Astrocyte (in vitro differentiated cells and primary cell): Measurements from ENCODE around the gene PAK6. TPM values are rescaled to one million over a fixed set of nuclear protein-coding genes. Genes with fewer than 3 reads are reported as not detected.

Source experiments
- DNase-seq: peaks from one replicate; pipeline ENCODE4 v3.0.0-alpha.2; 2010; ENCODE audit warnings: low read depth
- FAIRE-seq: peaks from 2 replicates; lab custom pipeline; 2011; peaks lifted over from hg19 to GRCh38; lab: Jason Lieb, UNC
- H2AFZ ChIP-seq: 2 replicates; pipeline ENCODE4 v1.6.0; 2012; ENCODE audit warnings: low read depth, low read length, inconsistent platforms
- H3K27ac ChIP-seq: 2 replicates; pipeline ENCODE4 v1.5.1; 2011; ENCODE audit warnings: low read depth, low read length, inconsistent platforms
- H3K27me3 ChIP-seq: 2 replicates; pipeline ENCODE4 v1.6.0; 2011; ENCODE audit warnings: low read length, inconsistent platforms; ENCODE audit not compliant: insufficient read depth
- H3K36me3 ChIP-seq: 2 replicates; pipeline ENCODE4 v1.5.1; 2011; ENCODE audit warnings: low read length, inconsistent platforms; ENCODE audit not compliant: insufficient read depth
- H3K4me1 ChIP-seq: 2 replicates; pipeline ENCODE4 v1.5.1; 2011; ENCODE audit warnings: low read length, inconsistent platforms; ENCODE audit not compliant: insufficient read depth
- H3K4me2 ChIP-seq: 2 replicates; pipeline ENCODE4 v1.6.0; 2012; ENCODE audit warnings: low read length, inconsistent platforms
- H3K4me3 ChIP-seq: 2 replicates; pipeline ENCODE4 v1.5.1; 2011; ENCODE audit warnings: low read depth, mild to moderate bottlenecking, low read length, inconsistent platforms; ENCODE audit not compliant: insufficient read depth
- H3K79me2 ChIP-seq: 2 replicates; pipeline ENCODE4 v1.6.0; 2012; ENCODE audit warnings: mild to moderate bottlenecking, low read length, inconsistent platforms; ENCODE audit not compliant: insufficient read depth
- H3K9ac ChIP-seq: 2 replicates; pipeline ENCODE4 v1.6.0; 2012; ENCODE audit warnings: mild to moderate bottlenecking, low read length, inconsistent platforms
- H3K9me3 ChIP-seq: 2 replicates; pipeline ENCODE4 v1.5.1; 2012; ENCODE audit warnings: low read depth, mild to moderate bottlenecking, low read length, inconsistent platforms; ENCODE audit not compliant: insufficient read depth
- H4K20me1 ChIP-seq: 2 replicates; pipeline ENCODE4 v1.6.0; 2012; ENCODE audit warnings: low read length, inconsistent platforms; ENCODE audit not compliant: insufficient read depth
- H3K27ac Mint-ChIP-seq: one replicate; pipeline ENCODE4 v1.8.0; 2021; ENCODE audit warnings: mild to moderate bottlenecking, mixed read lengths; ENCODE audit not compliant: unreplicated experiment
- H3K27me3 Mint-ChIP-seq: one replicate; pipeline ENCODE4 v1.8.0; 2021; ENCODE audit warnings: low read depth, mixed read lengths; ENCODE audit not compliant: unreplicated experiment
- H3K36me3 Mint-ChIP-seq: one replicate; pipeline ENCODE4 v1.8.0; 2021; ENCODE audit warnings: low read depth, mixed read lengths; ENCODE audit not compliant: unreplicated experiment
- H3K4me1 Mint-ChIP-seq: one replicate; pipeline ENCODE4 v1.8.0; 2021; ENCODE audit warnings: low read depth, mixed read lengths; ENCODE audit not compliant: unreplicated experiment
- H3K4me3 Mint-ChIP-seq: one replicate; pipeline ENCODE4 v1.8.0; 2021; ENCODE audit warnings: mild to moderate bottlenecking, moderate library complexity, mixed read lengths; ENCODE audit not compliant: unreplicated experiment
- H3K9me3 Mint-ChIP-seq: one replicate; pipeline ENCODE4 v1.8.0; 2021; ENCODE audit warnings: mild to moderate bottlenecking, mixed read lengths; ENCODE audit not compliant: unreplicated experiment
- EZH2 ChIP-seq: IDR thresholded peaks from 2 replicates; pipeline ENCODE4 v1.6.1; 2012; ENCODE audit warnings: mild to moderate bottlenecking, low read length, inconsistent platforms; ENCODE audit not compliant: insufficient read depth
- total RNA-seq: library from RNA; stranded (reverse); gene quantifications from 2 replicates; pipeline ENCODE4 v1.2.1, GENCODE V29; 2021
- TF ChIP-seq, protein P1 (sequence below): IDR thresholded peaks from 2 replicates; pipeline ENCODE4 v1.5.1; 2011; ENCODE audit warnings: low read depth, mild to moderate bottlenecking, inconsistent platforms, low read length, moderate library complexity; ENCODE audit not compliant: insufficient read depth

Gene PAK6
- total RNA-seq, 1 donor from 2014 or later = 1.1 TPM

DNA sequence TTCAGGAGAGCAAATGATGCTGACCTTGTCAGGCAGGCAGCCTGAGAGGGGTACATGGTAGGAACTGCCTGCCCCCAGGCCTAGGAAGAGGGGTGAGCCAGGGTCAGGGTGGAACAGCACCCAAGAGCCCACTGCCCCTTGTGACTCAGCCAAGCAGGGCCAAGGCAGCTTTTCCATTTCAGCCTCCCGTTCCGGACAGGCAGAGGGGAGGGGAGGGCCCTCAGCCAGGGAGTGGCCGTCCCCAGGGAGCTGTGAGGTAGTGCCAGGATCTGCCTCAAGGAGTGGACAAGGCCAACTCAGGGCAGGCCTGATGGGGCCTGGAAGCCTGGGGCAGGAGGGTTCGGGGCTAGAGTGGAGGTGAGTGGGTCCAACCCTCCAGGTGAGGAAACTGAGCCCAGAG is 49.1 kb downstream of the PAK6 start:
- DNase-seq = no peak
- Mint-ChIP-seq H3K27me3 (peaks cover 41% of the 10 kb centered on the region), H3K4me3 (no peak overlapping the region), H3K27ac (no peak overlapping the region), H3K36me3 (peaks cover 2% of the 10 kb centered on the region), H3K4me1 (peaks cover 18% of the 10 kb centered on the region), H3K9me3 (no peaks in the 10 kb centered on the region)
- no peak overlapping the region for H2AFZ ChIP-seq
- FAIRE-seq = no peak
- H3K4me2 ChIP-seq = no peak overlapping the region
- no peaks in the 10 kb centered on the region for H3K79me2 ChIP-seq
- H3K27me3 ChIP-seq = peaks cover 23% of the 10 kb centered on the region
- no peak overlapping the region for H3K4me3 ChIP-seq
- peaks cover 19% of the 10 kb centered on the region for H3K4me1 ChIP-seq
- no peaks in the 10 kb centered on the region for H3K9me3 ChIP-seq
- H3K9ac ChIP-seq = no peak overlapping the region
- no peaks in the 10 kb centered on the region for H4K20me1 ChIP-seq
- H3K36me3 ChIP-seq = no peaks in the 10 kb centered on the region
- no peak overlapping the region for H3K27ac ChIP-seq
- TF ChIP-seq EZH2 = no peak
- TF ChIP-seq, protein P1, sequence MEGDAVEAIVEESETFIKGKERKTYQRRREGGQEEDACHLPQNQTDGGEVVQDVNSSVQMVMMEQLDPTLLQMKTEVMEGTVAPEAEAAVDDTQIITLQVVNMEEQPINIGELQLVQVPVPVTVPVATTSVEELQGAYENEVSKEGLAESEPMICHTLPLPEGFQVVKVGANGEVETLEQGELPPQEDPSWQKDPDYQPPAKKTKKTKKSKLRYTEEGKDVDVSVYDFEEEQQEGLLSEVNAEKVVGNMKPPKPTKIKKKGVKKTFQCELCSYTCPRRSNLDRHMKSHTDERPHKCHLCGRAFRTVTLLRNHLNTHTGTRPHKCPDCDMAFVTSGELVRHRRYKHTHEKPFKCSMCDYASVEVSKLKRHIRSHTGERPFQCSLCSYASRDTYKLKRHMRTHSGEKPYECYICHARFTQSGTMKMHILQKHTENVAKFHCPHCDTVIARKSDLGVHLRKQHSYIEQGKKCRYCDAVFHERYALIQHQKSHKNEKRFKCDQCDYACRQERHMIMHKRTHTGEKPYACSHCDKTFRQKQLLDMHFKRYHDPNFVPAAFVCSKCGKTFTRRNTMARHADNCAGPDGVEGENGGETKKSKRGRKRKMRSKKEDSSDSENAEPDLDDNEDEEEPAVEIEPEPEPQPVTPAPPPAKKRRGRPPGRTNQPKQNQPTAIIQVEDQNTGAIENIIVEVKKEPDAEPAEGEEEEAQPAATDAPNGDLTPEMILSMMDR = no peak

DNA sequence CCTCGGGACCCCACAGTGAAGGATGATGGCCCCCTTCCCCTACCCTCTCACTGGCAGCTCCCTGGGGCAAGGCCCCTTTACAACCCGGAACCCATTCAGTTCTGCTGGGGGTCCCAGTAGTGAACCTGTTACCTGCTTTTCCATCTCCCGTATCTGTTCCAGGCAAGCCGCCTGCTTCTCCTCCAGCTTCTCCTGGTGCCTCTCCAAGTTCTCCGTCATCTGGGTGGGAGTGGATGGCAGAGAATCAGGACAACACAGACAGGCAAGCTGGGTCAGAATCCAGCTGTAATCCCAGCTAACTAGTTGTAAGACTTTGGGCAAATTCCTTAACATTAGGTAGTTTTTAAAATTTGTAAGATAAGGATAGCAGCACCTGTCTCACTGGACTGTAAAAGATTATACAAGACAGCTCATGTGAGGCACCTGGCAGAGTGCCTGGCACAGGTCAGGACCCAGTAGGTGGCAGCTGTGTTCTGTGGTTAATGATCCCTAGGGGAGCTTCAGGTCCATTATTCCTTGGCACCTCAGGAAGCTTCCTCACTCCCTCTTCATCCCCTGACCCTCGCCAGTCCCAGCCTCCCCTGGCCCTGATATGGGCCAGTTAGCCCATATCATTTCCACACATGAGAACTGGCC is 50.4 kb downstream of the PAK6 start:
- Mint-ChIP-seq H3K27ac (no peak overlapping the region), H3K27me3 (peaks cover 44% of the 10 kb centered on the region), H3K4me1 (peaks cover 18% of the 10 kb centered on the region), H3K4me3 (peak overlapping the region; percentile 14), H3K36me3 (peaks cover 2% of the 10 kb centered on the region), H3K9me3 (no peaks in the 10 kb centered on the region)
- Histone ChIP-seq H3K36me3 (no peaks in the 10 kb centered on the region), H3K4me3 (no peak overlapping the region), H4K20me1 (no peaks in the 10 kb centered on the region), H3K9me3 (no peaks in the 10 kb centered on the region), H3K27ac (no peak overlapping the region), H3K9ac (no peak overlapping the region), H3K79me2 (no peaks in the 10 kb centered on the region), H3K27me3 (peaks cover 12% of the 10 kb centered on the region), H3K4me2 (no peak overlapping the region), H2AFZ (no peak overlapping the region), H3K4me1 (peaks cover 19% of the 10 kb centered on the region)
- FAIRE-seq (no peak), DNase-seq (no peak)
- TF ChIP-seq, protein P1 = no peak
- TF ChIP-seq EZH2 = no peak

DNA sequence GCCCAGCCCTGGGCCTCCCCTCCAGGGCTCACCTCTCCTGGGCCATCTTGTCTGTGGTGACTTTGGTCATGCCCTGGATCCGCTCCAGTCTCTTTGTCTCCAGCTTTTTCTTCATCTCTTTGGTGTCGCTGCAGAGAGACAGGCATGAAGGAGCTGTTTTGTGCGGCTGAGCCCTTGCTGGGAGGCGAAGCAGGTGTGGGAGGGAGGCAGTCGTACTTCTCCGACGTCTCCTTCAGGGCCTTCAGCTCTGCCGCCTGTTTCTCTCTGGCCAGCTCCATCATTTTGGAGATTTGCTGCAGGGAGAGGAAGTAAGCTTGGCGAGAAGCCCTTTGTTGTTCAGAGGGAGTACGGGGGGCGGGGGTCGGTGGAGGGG is 51.7 kb downstream of the PAK6 start:
- no peak overlapping the region for H3K27ac ChIP-seq
- H3K4me1 ChIP-seq = peaks cover 12% of the 10 kb centered on the region
- H3K9me3 ChIP-seq = no peaks in the 10 kb centered on the region
- H3K36me3 ChIP-seq = no peaks in the 10 kb centered on the region
- peaks cover 54% of the 10 kb centered on the region for H3K27me3 Mint-ChIP-seq
- H4K20me1 ChIP-seq = no peaks in the 10 kb centered on the region
- no peak for DNase-seq
- H3K79me2 ChIP-seq = no peaks in the 10 kb centered on the region
- H2AFZ ChIP-seq = no peak overlapping the region
- no peaks in the 10 kb centered on the region for H3K9me3 Mint-ChIP-seq
- no peak overlapping the region for H3K4me3 ChIP-seq
- H3K4me2 ChIP-seq = no peak overlapping the region
- TF ChIP-seq, protein P1 = no peak
- TF ChIP-seq EZH2 = no peak
- H3K27ac Mint-ChIP-seq = no peak overlapping the region
- no peak overlapping the region for H3K9ac ChIP-seq
- peaks cover 2% of the 10 kb centered on the region for H3K36me3 Mint-ChIP-seq
- H3K4me3 Mint-ChIP-seq = no peak overlapping the region
- H3K27me3 ChIP-seq = peaks cover 13% of the 10 kb centered on the region
- no peak for FAIRE-seq
- H3K4me1 Mint-ChIP-seq = peaks cover 12% of the 10 kb centered on the region
